ENCODE data around the gene ANKRD53.

ANKRD53 gene

GRCh38 chr2:70979626-70980025 lies 1.2 kb downstream of the ANKRD53 start:
- Histone ChIP-seq H3K36me3 (replicated peaks in 1 of 2; ENCODE audit: control insufficient read depth in 2 of 2, insufficient read depth in 2 of 2, low read length in 2 of 2) (peaks cover 0 to 3% of the 10 kb centered on the region in 2 donors), H3K4me2 (ENCODE audit: insufficient read depth, low read length, poor library complexity, severe bottlenecking) (no peak overlapping the region), H2BK12ac (ENCODE audit: low read length) (peak overlapping the region; percentile 64), H2BK15ac (ENCODE audit: low read length) (no peak overlapping the region), H3K14ac (ENCODE audit: low read length) (no peak overlapping the region), H3K4me3 (ENCODE audit: low read length in 2 of 2) (peak overlapping the region in 1 of 2 donors; percentile 37), H3K9ac (ENCODE audit: low read depth, low read length, poor library complexity) (peak overlapping the region; percentile 78), H2AFZ (ENCODE audit: low read length) (no peak overlapping the region), H3K23ac (ENCODE audit: low read depth, low read length, poor library complexity) (peak overlapping the region; percentile 25), H2BK120ac (ENCODE audit: low read depth, low read length) (no peak overlapping the region), H2AK5ac (ENCODE audit: low read depth, low read length) (peak overlapping the region; percentile 28), H3K27me3 (ENCODE audit: control insufficient read depth in 3 of 3, insufficient read depth in 3 of 3, low read depth in 1 of 3, low read length in 3 of 3) (peaks cover 0 to 7% (median 0%) of the 10 kb centered on the region in 3 experiments), H4K8ac (ENCODE audit: low read depth, low read length) (no peak overlapping the region), H3K27ac (replicated peaks; ENCODE audit: low read length) (no peak overlapping the region), H3K9me3 (replicated peaks in 1 of 2; ENCODE audit: control insufficient read depth in 2 of 2, insufficient read depth in 1 of 2, low read depth in 1 of 2, low read length in 2 of 2) (no peaks in the 10 kb centered on the region), H3K4ac (ENCODE audit: low read length) (no peak overlapping the region), H3K79me1 (ENCODE audit: low read depth, low read length) (no peaks in the 10 kb centered on the region), H2BK5ac (ENCODE audit: low read length) (no peak overlapping the region), H3K18ac (ENCODE audit: low read length) (peak overlapping the region; percentile 4), H4K91ac (ENCODE audit: low read depth, low read length, poor library complexity) (peak overlapping the region; percentile 80), H3K4me1 (ENCODE audit: control insufficient read depth in 2 of 2, insufficient read depth in 1 of 2, low read depth in 1 of 2, low read length in 2 of 2) (peaks cover 5 to 11% of the 10 kb centered on the region in 2 donors)
- no peak for DNase-seq (ENCODE audit: low spot score)
- no CpG with 5 or more reads among the region's 9 CpGs for WGBS, 2 donors (ENCODE audit: extremely low coverage in 2 of 2, insufficient read length in 2 of 2, insufficient replicate concordance in 1 of 2)

- Histone ChIP-seq H3K9ac (ENCODE audit: low read depth, low read length, poor library complexity) (no peak overlapping the region), H3K9me3 (replicated peaks in 1 of 2; ENCODE audit: control insufficient read depth in 2 of 2, insufficient read depth in 1 of 2, low read depth in 1 of 2, low read length in 2 of 2) (no peaks in the 10 kb centered on the region), H3K27me3 (ENCODE audit: control insufficient read depth in 3 of 3, insufficient read depth in 3 of 3, low read depth in 1 of 3, low read length in 3 of 3) (peaks cover 0 to 7% (median 0%) of the 10 kb centered on the region in 3 experiments), H3K18ac (ENCODE audit: low read length) (no peak overlapping the region), H4K8ac (ENCODE audit: low read depth, low read length) (no peak overlapping the region), H2BK5ac (ENCODE audit: low read length) (no peak overlapping the region), H2AFZ (ENCODE audit: low read length) (no peak overlapping the region), H2BK120ac (ENCODE audit: low read depth, low read length) (no peak overlapping the region), H2BK15ac (ENCODE audit: low read length) (no peak overlapping the region), H3K23ac (ENCODE audit: low read depth, low read length, poor library complexity) (no peak overlapping the region), H3K14ac (ENCODE audit: low read length) (no peak overlapping the region), H2BK12ac (ENCODE audit: low read length) (no peak overlapping the region), H3K4me3 (ENCODE audit: low read length in 2 of 2) (no peak overlapping the region), H3K4me2 (ENCODE audit: insufficient read depth, low read length, poor library complexity, severe bottlenecking) (no peak overlapping the region), H3K27ac (replicated peaks; ENCODE audit: low read length) (no peak overlapping the region), H4K91ac (ENCODE audit: low read depth, low read length, poor library complexity) (no peak overlapping the region), H3K4ac (ENCODE audit: low read length) (no peak overlapping the region), H3K4me1 (ENCODE audit: control insufficient read depth in 2 of 2, insufficient read depth in 1 of 2, low read depth in 1 of 2, low read length in 2 of 2) (peaks cover 5 to 6% of the 10 kb centered on the region in 2 donors), H2AK5ac (ENCODE audit: low read depth, low read length) (no peak overlapping the region), H3K79me1 (ENCODE audit: low read depth, low read length) (no peaks in the 10 kb centered on the region), H3K36me3 (replicated peaks in 1 of 2; ENCODE audit: control insufficient read depth in 2 of 2, insufficient read depth in 2 of 2, low read length in 2 of 2) (peaks cover 0 to 21% of the 10 kb centered on the region in 2 donors)
- whole genome bisulfite sequencing, 2 donors (ENCODE audit: extremely low coverage in 2 of 2, insufficient read length in 2 of 2, insufficient replicate concordance in 1 of 2), result no CpG with 5 or more reads among the region's 2 CpGs
- no peak for DNase-seq (ENCODE audit: low spot score)
Measured at GRCh38 chr2:70981421-70981820, 3.0 kb downstream of the ANKRD53 start.

GRCh38 chr2:70981866-70982810 lies 3.7 kb downstream of the ANKRD53 start:
- H3K9ac ChIP-seq (ENCODE audit: low read depth, low read length, poor library complexity), result no peak overlapping the region
- no CpG with 5 or more reads among the region's 14 CpGs for WGBS, 2 donors (ENCODE audit: extremely low coverage in 2 of 2, insufficient read length in 2 of 2, insufficient replicate concordance in 1 of 2)
- no peaks in the 10 kb centered on the region for H3K9me3 ChIP-seq (replicated peaks in 1 of 2; ENCODE audit: control insufficient read depth in 2 of 2, insufficient read depth in 1 of 2, low read depth in 1 of 2, low read length in 2 of 2)
- H3K18ac ChIP-seq (ENCODE audit: low read length), result no peak overlapping the region
- H2AFZ ChIP-seq (ENCODE audit: low read length), result no peak overlapping the region
- no peak overlapping the region for H3K27ac ChIP-seq (replicated peaks; ENCODE audit: low read length)
- H3K36me3 ChIP-seq (replicated peaks in 1 of 2; ENCODE audit: control insufficient read depth in 2 of 2, insufficient read depth in 2 of 2, low read length in 2 of 2), result peaks cover 2 to 28% of the 10 kb centered on the region in 2 donors
- H3K4me2 ChIP-seq (ENCODE audit: insufficient read depth, low read length, poor library complexity, severe bottlenecking), result no peak overlapping the region
- H2BK12ac ChIP-seq (ENCODE audit: low read length), result no peak overlapping the region
- H2BK120ac ChIP-seq (ENCODE audit: low read depth, low read length), result no peak overlapping the region
- H2BK15ac ChIP-seq (ENCODE audit: low read length), result no peak overlapping the region
- no peaks in the 10 kb centered on the region for H3K79me1 ChIP-seq (ENCODE audit: low read depth, low read length)
- no peak overlapping the region for H3K14ac ChIP-seq (ENCODE audit: low read length)
- no peak overlapping the region for H3K4me3 ChIP-seq (ENCODE audit: low read length in 2 of 2)
- no peak overlapping the region for H3K4ac ChIP-seq (ENCODE audit: low read length)
- DNase-seq (ENCODE audit: low spot score), result no peak
- H3K23ac ChIP-seq (ENCODE audit: low read depth, low read length, poor library complexity), result no peak overlapping the region
- peaks cover 4% of the 10 kb centered on the region in 2 donors for H3K4me1 ChIP-seq (ENCODE audit: control insufficient read depth in 2 of 2, insufficient read depth in 1 of 2, low read depth in 1 of 2, low read length in 2 of 2)
- H2BK5ac ChIP-seq (ENCODE audit: low read length), result no peak overlapping the region
- no peak overlapping the region for H4K8ac ChIP-seq (ENCODE audit: low read depth, low read length)
- H2AK5ac ChIP-seq (ENCODE audit: low read depth, low read length), result no peak overlapping the region
- H3K27me3 ChIP-seq (ENCODE audit: control insufficient read depth in 3 of 3, insufficient read depth in 3 of 3, low read depth in 1 of 3, low read length in 3 of 3), result peaks cover 0 to 7% (median 0%) of the 10 kb centered on the region in 3 experiments
- H4K91ac ChIP-seq (ENCODE audit: low read depth, low read length, poor library complexity), result no peak overlapping the region

GRCh38 chr2:70982971-70983370 lies 4.5 kb downstream of the ANKRD53 start:
- no peak overlapping the region for H3K14ac ChIP-seq (ENCODE audit: low read length)
- H3K36me3 ChIP-seq (replicated peaks in 1 of 2; ENCODE audit: control insufficient read depth in 2 of 2, insufficient read depth in 2 of 2, low read length in 2 of 2), result peaks cover 4 to 36% of the 10 kb centered on the region in 2 donors
- H2AK5ac ChIP-seq (ENCODE audit: low read depth, low read length), result no peak overlapping the region
- WGBS, 2 donors (ENCODE audit: extremely low coverage in 2 of 2, insufficient read length in 2 of 2, insufficient replicate concordance in 1 of 2), result no CpG with 5 or more reads among the region's 3 CpGs
- H3K23ac ChIP-seq (ENCODE audit: low read depth, low read length, poor library complexity), result no peak overlapping the region
- H3K4me1 ChIP-seq (ENCODE audit: control insufficient read depth in 2 of 2, insufficient read depth in 1 of 2, low read depth in 1 of 2, low read length in 2 of 2), result peaks cover 1 to 2% of the 10 kb centered on the region in 2 donors
- H3K9ac ChIP-seq (ENCODE audit: low read depth, low read length, poor library complexity), result no peak overlapping the region
- no peak overlapping the region for H2BK120ac ChIP-seq (ENCODE audit: low read depth, low read length)
- H3K27me3 ChIP-seq (ENCODE audit: control insufficient read depth in 3 of 3, insufficient read depth in 3 of 3, low read depth in 1 of 3, low read length in 3 of 3), result peaks cover 0 to 7% (median 0%) of the 10 kb centered on the region in 3 experiments
- no peak overlapping the region for H3K4ac ChIP-seq (ENCODE audit: low read length)
- no peak overlapping the region for H2BK5ac ChIP-seq (ENCODE audit: low read length)
- H2AFZ ChIP-seq (ENCODE audit: low read length), result no peak overlapping the region
- no peaks in the 10 kb centered on the region for H3K79me1 ChIP-seq (ENCODE audit: low read depth, low read length)
- H3K4me2 ChIP-seq (ENCODE audit: insufficient read depth, low read length, poor library complexity, severe bottlenecking), result no peak overlapping the region
- no peak overlapping the region for H2BK12ac ChIP-seq (ENCODE audit: low read length)
- no peak overlapping the region for H3K18ac ChIP-seq (ENCODE audit: low read length)
- DNase-seq (ENCODE audit: low spot score), result no peak
- H2BK15ac ChIP-seq (ENCODE audit: low read length), result no peak overlapping the region
- H4K8ac ChIP-seq (ENCODE audit: low read depth, low read length), result no peak overlapping the region
- no peak overlapping the region for H3K27ac ChIP-seq (replicated peaks; ENCODE audit: low read length)
- no peak overlapping the region for H3K4me3 ChIP-seq (ENCODE audit: low read length in 2 of 2)
- H3K9me3 ChIP-seq (replicated peaks in 1 of 2; ENCODE audit: control insufficient read depth in 2 of 2, insufficient read depth in 1 of 2, low read depth in 1 of 2, low read length in 2 of 2), result no peaks in the 10 kb centered on the region
- H4K91ac ChIP-seq (ENCODE audit: low read depth, low read length, poor library complexity), result no peak overlapping the region

Measured in neuronal stem cell (in vitro differentiated cells).